Right renal cortex interstitium (tissue), 3 donors: ENCODE data around the gene EIF3CL. TPM values are rescaled to one million over a fixed set of nuclear protein-coding genes. Genes with fewer than 3 reads are reported as not detected.
"Not testable (repeated sequence)": the region's sequence is repeated elsewhere in the genome, so short reads cannot be mapped to it uniquely, and the experiment has no call there.

Experiments
- DNase-seq, 3 donors: peaks; one replicate each; pipeline ENCODE4 v3.0.0-alpha.2; 2013; ENCODE audit warnings: low read depth in 3 of 3, low spot score in 2 of 3
- polyA plus RNA-seq, 3 donors: library from polyadenylated mRNA; unstranded; fragments of 120-200 nt; gene quantifications; one replicate each; pipeline ENCODE4 v1.2.1, GENCODE V29; 2013; ENCODE audit not compliant: insufficient read length in 3 of 3

The EIF3CL gene
- polyA plus RNA-seq, result 100 to 1,000 TPM in 2 of 3 donors, 10 to 100 TPM in 1; 93.1 to 110 (median 104) TPM

- not testable (repeated sequence) for DNase-seq
These were observed at the start of gene EIF3CL for GRCh38 chr16:28403220-28404072. Gene EIF3CL, minus strand, starts transcription at chr16:28403841. Its CDS starts 223 bp downstream, at chr16:28403618.

GRCh38 chr16:28447081-28447480 lies 43.4 kb upstream of the EIF3CL start:
- not testable (repeated sequence) for DNase-seq

GRCh38 chr16:28446388-28446787 lies 42.7 kb upstream of the EIF3CL start:
- DNase-seq, result not testable (repeated sequence)

- DNase-seq, result not testable (repeated sequence)
These were observed 40.3 kb upstream of the EIF3CL start for GRCh38 chr16:28443943-28444342.

- DNase-seq, result not testable (repeated sequence)
These were observed 35.3 kb upstream of the EIF3CL start for GRCh38 chr16:28438899-28439298.

GRCh38 chr16:28435340-28435739 lies 31.7 kb upstream of the EIF3CL start:
- DNase-seq, result not testable (repeated sequence)

GRCh38 chr16:28426060-28426680 lies 22.5 kb upstream of the EIF3CL start:
- not testable (repeated sequence) for DNase-seq

GRCh38 chr16:28421071-28421750 lies 17.6 kb upstream of the EIF3CL start:
- not testable (repeated sequence) for DNase-seq

- DNase-seq, result not testable (repeated sequence)
These were observed 13.4 kb upstream of the EIF3CL start for GRCh38 chr16:28417033-28417432.

GRCh38 chr16:28414530-28414929 lies 10.9 kb upstream of the EIF3CL start:
- not testable (repeated sequence) for DNase-seq

- not testable (repeated sequence) for DNase-seq
These were observed 9.9 kb upstream of the EIF3CL start for GRCh38 chr16:28413585-28413984.

GRCh38 chr16:28392054-28392453 lies 11.6 kb downstream of the EIF3CL start:
- DNase-seq, result not testable (repeated sequence)

- not testable (repeated sequence) for DNase-seq
These were observed 21.3 kb downstream of the EIF3CL start for GRCh38 chr16:28382177-28382867.

GRCh38 chr16:28377822-28378221 lies 25.8 kb downstream of the EIF3CL start:
- DNase-seq, result not testable (repeated sequence)

- not testable (repeated sequence) for DNase-seq
These were observed 26.5 kb downstream of the EIF3CL start for GRCh38 chr16:28377108-28377625.

GRCh38 chr16:28375115-28375514 lies 28.5 kb downstream of the EIF3CL start:
- DNase-seq, result not testable (repeated sequence)

- not testable (repeated sequence) for DNase-seq
These were observed 29.4 kb downstream of the EIF3CL start for GRCh38 chr16:28374281-28374680.

- not testable (repeated sequence) for DNase-seq
These were observed 35.7 kb downstream of the EIF3CL start for GRCh38 chr16:28367926-28368325.

GRCh38 chr16:28364268-28365173 lies 39.1 kb downstream of the EIF3CL start:
- DNase-seq, result not testable (repeated sequence)
